GM12874 (cell line): Measurements from ENCODE around the gene BMAL2.

Source experiments
- CTCF ChIP-seq: IDR thresholded peaks from 2 replicates; pipeline ENCODE4 v1.5.1; 2011; ENCODE audit warnings: low read depth, mild to moderate bottlenecking, control low read depth, low read length, moderate library complexity; ENCODE audit not compliant: insufficient read depth

BMAL2 gene

DNA sequence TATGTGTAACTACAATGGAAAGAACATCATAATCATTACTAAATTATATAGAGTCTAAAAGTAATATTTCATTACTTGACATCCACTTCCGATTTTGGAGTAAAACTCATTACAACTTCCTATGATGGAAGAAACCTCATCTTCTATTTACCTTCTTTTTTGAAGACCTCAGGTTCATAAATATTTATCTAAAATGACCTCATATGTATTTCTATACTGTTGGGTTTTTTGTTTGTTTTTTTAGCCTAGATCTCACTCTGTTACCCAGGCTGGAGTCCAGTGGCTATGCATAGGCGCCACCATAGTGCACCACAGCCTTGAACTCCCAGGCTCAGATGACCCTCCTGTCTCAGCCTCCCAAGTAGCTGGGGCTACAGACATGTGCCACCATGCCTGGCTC, 39.9 kb upstream of the BMAL2 start:
- TF ChIP-seq CTCF: no peak

- no peak for TF ChIP-seq CTCF
These were observed 39.2 kb upstream of the BMAL2 start for GRCh38 chr12:27293463-27293862.

DNA sequence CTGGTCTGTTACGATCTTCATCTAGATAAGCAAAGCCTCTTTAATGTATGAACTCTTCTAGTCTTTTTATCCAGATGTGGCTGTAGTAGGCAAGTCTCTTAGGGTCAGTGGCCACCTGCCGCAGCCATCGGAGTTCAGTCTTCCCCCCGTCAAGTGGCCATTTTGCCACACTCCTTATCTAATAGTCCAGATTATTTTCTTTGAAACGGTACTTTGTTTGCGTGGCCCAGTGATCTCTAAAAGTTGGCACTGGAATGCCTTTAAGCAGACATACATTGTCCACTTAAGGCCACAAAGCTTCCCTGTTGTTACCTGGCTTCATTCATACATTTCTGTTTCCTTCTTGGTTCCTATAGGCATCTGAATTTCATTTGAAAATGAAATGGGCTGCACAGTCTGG, 36.0 kb upstream of the BMAL2 start:
- TF ChIP-seq CTCF: no peak

DNA sequence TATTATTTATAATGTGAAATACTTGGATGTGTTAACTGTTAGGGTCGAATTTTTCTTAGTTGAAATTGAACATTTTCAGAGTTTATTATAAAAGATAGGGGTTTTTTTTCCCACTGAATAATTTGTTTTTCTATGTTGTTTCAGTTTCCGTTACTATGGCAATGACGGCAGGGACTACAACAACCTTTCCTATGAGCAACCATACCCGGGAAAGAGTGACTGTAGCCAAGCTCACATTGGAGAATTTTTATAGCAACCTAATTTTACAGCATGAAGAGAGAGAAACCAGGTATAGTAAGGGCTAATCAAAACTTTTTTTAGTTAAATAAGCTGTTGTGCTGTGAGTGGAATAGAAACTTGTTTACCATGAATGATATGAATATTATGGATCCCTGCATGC, 35.1 kb upstream of the BMAL2 start:
- no peak for TF ChIP-seq CTCF

DNA sequence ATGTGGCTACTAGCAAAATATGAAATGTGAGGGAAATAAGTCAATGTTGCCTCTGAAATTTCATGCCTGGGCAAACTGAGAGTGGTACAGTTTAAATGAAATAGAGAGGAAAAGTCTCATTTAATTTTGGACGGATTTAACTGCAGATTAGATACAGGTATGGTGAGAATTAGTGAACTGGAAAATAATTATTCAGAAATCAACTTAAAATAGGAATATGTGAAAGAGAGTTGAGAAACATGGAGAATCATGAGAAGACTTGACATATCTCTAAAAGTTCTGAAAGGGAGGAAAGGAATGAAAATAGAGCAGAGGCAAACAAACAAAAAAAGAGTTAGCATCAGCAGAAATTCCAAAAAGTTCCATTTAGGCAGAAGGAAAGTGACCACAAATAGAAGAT, 33.5 kb upstream of the BMAL2 start:
- TF ChIP-seq CTCF: no peak

GRCh38 chr12:27300226-27300625, 32.4 kb upstream of the BMAL2 start:
- TF ChIP-seq CTCF: no peak

DNA sequence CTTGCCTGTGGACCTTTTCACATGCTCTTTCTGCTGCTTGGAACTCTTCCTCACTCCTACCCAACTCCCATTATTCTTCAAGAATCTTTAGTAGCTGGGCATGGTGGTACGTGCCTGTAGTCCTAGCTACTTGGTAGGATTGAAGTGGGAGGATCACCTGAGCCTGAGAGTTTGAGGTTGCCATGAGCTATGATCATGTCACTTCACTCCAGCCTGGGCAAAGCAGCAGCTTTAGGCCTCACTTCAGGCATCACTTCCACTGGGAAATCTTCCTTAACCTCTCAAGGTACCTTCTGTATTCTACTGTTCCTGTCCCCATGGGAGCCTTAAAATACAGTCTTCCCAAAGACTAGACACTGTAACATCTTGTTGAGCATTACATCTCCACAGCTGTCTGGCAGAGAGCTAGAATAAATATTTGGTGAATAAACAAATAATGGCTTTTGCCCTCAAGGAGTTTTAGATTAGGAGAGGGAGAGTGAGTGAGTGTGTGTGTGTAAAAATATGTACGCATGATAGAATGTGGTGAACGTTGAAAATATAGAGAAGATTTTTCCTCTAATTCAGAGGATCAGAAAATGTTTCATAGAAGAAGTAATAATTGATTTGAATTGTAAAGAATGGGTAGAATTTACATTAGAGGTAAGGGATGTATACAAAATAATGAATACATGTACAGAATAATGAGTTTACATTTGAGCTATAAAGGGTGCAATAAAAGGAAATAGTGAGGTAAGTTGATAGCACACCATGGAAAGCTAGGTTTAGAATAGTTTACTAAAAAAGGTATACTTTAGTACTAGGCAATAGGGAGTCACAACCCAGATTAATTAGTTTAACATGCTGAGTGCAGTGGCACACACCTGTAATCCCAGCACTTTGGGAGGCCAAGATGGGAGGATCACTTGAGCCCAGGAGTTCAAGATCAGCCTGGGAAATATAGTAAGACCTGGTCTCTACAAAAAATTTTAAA, 29.2 kb upstream of the BMAL2 start:
- TF ChIP-seq CTCF: no peak
